Vagina (tissue), 2 donors: Measurements from ENCODE around the gene SON.

Source experiments
- POLR2AphosphoS5 ChIP-seq, 2 donors: sonication (generic); formaldehyde crosslinking; IDR thresholded peaks; one replicate each; pipeline ENCODE4 v1.9.0; 2017; ENCODE audit warnings: antibody characterized with exemption in 2 of 2, mild to moderate bottlenecking in 2 of 2, low read depth in 1 of 2; ENCODE audit not compliant: insufficient read depth in 1 of 2
- TF ChIP-seq, protein P1 (sequence below), 3 experiments: fragments of 450-650 bp in 2 of 3; fragments of 200-600 bp in 1 of 3; sonication (generic) in 1 of 3; IDR thresholded peaks; one replicate each; pipeline ENCODE4 v1.5.1; 2017 to 2019; ENCODE audit warnings: antibody characterized with exemption in 3 of 3, mild to moderate bottlenecking in 2 of 3, moderate library complexity in 2 of 3

GRCh38 chr21:33540711-33541104 lies 2.1 kb upstream of the SON start:
- TF ChIP-seq, protein P1, sequence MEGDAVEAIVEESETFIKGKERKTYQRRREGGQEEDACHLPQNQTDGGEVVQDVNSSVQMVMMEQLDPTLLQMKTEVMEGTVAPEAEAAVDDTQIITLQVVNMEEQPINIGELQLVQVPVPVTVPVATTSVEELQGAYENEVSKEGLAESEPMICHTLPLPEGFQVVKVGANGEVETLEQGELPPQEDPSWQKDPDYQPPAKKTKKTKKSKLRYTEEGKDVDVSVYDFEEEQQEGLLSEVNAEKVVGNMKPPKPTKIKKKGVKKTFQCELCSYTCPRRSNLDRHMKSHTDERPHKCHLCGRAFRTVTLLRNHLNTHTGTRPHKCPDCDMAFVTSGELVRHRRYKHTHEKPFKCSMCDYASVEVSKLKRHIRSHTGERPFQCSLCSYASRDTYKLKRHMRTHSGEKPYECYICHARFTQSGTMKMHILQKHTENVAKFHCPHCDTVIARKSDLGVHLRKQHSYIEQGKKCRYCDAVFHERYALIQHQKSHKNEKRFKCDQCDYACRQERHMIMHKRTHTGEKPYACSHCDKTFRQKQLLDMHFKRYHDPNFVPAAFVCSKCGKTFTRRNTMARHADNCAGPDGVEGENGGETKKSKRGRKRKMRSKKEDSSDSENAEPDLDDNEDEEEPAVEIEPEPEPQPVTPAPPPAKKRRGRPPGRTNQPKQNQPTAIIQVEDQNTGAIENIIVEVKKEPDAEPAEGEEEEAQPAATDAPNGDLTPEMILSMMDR (IDR thresholded peaks at IDR 0.05): no peak
- TF ChIP-seq POLR2AphosphoS5 (IDR thresholded peaks at IDR 0.05; ENCODE audit: insufficient read depth in 1 of 2, low read depth in 1 of 2): no peak
